ENCODE results near the gene ZNF768.
"Not testable (repeated sequence)": the region's sequence is repeated elsewhere in the genome, so short reads cannot be mapped to it uniquely, and the experiment has no call there.

The ZNF768 gene

DNA sequence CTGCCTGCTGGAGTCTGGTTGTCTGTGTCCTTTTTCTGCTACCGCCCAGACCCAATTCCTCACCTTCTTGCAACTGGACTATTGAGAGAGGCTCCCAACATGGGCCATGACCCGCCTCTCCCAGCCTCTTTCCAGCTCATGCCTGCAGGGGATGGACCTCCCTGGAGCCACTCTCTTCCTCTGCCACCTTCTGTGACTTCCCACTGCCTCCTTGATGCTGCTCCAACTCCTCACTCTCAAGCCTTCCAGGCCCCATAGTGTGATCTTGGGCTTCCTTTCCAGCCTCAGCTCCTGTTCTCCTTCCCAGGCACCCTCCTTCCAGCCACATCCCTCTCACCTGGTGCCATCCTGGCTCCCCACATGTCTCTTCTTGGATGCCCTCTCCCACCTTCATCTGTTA is 11.1 kb downstream of the ZNF768 start:
- DNase-seq (ENCODE audit: extremely low read depth in 1 of 2, low read depth in 1 of 2): no peak

GRCh38 chr16:30511509-30511908 is 14.9 kb downstream of the ZNF768 start:
- no peak for DNase-seq (ENCODE audit: extremely low read depth in 1 of 2, low read depth in 1 of 2)

DNA sequence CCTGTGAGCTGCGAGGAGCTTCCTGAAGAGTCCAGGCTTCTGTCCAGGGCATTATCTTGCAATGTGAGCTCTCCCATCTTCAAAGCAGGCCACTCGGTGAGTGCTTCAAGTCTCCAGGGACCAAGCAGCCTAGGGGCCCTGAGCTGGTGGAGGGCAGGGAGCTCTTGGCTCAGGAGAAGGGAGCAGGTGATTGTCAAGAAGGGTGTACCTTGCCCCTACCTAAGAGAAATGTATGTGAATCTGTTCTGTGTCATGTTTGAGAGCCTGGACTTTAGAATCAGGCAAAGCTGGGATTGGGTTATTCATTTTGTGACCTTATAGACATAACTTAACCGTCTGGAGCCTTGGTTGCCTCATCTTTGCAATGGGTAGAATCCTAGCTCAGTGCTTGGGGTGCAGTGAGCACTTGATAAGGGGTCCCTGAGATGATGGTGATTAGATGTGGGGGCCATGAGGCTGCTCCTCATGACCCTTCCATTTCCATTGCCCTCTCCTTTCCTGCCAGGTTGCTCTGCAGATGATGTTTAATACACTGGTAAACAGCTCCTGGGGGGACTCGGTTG is 15.9 kb downstream of the ZNF768 start:
- DNase-seq (ENCODE audit: extremely low read depth in 1 of 2, low read depth in 1 of 2): no peak

GRCh38 chr16:30509081-30509765 is 17.1 kb downstream of the ZNF768 start:
- DNase-seq (ENCODE audit: extremely low read depth in 1 of 2, low read depth in 1 of 2): no peak

- no peak for DNase-seq (ENCODE audit: extremely low read depth in 1 of 2, low read depth in 1 of 2)
Measured at GRCh38 chr16:30503403-30504296, 22.7 kb downstream of the ZNF768 start.

DNA sequence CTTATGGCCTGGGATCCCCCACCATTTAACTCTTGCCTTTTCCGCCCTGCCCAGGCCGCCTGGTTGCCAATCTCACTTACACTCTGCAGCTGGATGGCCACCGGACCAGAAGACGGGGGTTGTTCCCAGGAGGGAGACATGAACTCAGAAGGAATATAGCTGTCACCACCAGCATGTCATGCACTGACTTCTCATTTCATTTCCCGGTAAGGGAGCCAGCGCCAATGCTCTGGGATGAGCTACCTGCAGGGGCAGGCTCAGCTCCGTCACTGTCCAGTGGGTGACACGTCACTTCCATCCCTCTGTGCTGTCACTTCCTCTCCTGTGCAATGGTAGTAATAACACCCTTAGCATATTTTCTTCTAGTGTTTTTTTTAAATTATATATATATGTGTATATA is 27.1 kb downstream of the ZNF768 start:
- DNase-seq (ENCODE audit: extremely low read depth in 1 of 2, low read depth in 1 of 2): no peak

GRCh38 chr16:30494709-30495108 is 31.7 kb downstream of the ZNF768 start:
- DNase-seq (ENCODE audit: extremely low read depth in 1 of 2, low read depth in 1 of 2): no peak

DNA sequence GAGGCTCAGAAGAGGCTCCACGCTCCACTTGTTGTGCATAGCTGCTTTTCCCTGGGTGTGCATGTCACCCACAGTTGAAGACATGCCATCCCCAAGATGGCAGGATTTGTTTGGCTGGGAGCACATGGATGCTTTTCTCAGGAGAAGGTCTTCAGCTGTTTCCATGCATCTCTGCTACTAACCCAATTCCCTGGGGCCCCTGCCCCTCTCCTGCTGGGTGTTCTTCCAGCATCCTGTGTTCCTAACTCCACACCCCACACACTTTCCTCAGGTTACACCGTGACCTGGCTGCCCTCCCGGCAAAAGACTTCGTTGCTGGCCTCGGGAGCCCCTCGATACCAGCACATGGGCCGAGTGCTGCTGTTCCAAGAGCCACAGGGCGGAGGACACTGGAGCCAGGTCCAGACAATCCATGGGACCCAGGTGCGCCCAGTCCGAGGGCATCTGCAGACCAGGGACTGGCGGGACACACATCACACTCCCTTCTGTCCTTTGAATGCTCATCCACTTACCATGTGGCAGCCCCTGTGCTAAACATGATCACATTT is 32.4 kb downstream of the ZNF768 start:
- DNase-seq (ENCODE audit: extremely low read depth in 1 of 2, low read depth in 1 of 2): no peak

- no peak for DNase-seq (ENCODE audit: extremely low read depth in 1 of 2, low read depth in 1 of 2)
Measured at GRCh38 chr16:30491744-30492308, 34.5 kb downstream of the ZNF768 start.

DNA sequence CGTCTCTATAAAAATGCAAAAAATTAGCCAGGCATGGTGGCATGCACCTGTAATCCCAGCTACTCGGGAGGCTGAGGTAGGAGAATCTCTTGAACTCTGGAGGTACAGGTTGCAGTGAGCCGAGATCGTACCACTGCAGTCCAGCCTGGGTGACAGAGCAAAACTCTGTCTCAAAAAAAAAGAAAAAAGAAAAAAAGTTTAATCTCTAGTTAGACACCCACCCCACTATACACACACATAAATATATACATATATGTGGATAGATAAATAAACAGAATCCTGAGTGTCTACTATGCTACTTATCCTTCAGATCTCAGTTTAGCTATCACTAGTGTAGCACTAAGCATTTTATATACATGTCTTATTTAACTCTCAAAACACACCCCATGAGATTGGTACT is 35.1 kb downstream of the ZNF768 start:
- DNase-seq (ENCODE audit: extremely low read depth in 1 of 2, low read depth in 1 of 2): no peak

- DNase-seq (ENCODE audit: extremely low read depth in 1 of 2, low read depth in 1 of 2): no peak
Measured at GRCh38 chr16:30490210-30490609, 36.2 kb downstream of the ZNF768 start.

DNA sequence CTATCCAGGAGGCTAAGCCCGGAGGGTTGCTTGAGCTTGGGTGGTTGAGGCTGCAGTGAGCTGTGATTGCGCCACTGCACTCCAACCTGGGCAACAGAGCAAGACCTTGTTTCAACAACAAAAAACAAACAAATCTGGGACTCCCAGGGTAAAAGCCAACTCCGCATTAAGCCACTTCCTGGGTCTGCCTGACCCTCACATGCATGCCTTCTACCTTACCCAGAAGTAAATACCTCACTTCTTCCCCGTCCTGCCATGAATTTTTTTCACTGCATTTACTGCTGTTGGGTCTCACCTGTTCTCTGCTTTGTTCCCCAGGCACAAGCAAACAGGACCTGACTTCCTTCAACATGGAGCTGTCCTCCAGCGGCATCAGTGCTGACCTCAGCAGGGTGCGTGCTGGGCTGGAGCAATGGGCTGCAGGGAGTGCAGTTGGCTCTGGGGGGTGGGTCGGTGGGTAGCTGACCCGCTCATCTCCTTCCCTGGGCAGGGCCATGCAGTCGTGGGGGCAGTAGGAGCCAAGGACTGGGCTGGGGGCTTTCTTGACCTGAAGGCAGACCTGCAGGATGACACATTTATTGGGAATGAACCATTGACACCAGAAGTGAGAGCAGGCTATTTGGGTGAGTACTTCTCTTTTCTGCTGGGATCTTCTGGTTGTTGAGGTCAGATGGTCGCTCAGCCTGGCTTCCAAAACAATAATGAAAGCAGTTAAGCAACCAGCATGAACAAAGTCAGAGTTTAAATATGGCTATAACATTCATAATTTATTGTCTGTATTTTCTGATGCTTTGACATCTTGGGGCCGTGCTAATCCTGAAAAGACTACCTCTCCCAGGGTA is 37.4 kb downstream of the ZNF768 start:
- DNase-seq (ENCODE audit: extremely low read depth in 1 of 2, low read depth in 1 of 2): no peak

GRCh38 chr16:30485818-30486436 is 40.4 kb downstream of the ZNF768 start:
- DNase-seq (ENCODE audit: extremely low read depth in 1 of 2, low read depth in 1 of 2): no peak

DNA sequence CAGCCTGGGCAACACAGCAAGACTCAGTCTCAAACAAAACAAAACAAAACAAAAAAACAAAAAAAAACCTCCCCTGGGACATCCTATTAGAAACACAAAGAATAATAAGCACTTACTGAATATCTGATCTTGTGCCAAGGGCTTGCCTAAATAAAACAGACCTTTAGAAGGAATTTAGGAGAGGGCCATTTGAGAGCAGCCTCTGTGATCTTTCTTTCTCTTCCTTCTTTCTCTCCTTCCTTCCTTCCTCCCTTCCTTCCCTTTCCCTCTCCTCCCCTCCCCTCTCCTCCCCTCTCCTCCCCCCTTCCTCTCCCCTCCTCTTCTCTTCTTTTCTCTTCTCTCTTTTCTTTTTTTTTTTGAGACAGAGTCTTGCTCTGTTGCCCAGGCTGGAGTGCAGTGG is 41.5 kb downstream of the ZNF768 start:
- DNase-seq (ENCODE audit: extremely low read depth in 1 of 2, low read depth in 1 of 2): no peak

GRCh38 chr16:30482366-30482765 is 44.0 kb downstream of the ZNF768 start:
- DNase-seq (ENCODE audit: extremely low read depth in 1 of 2, low read depth in 1 of 2): no peak

DNA sequence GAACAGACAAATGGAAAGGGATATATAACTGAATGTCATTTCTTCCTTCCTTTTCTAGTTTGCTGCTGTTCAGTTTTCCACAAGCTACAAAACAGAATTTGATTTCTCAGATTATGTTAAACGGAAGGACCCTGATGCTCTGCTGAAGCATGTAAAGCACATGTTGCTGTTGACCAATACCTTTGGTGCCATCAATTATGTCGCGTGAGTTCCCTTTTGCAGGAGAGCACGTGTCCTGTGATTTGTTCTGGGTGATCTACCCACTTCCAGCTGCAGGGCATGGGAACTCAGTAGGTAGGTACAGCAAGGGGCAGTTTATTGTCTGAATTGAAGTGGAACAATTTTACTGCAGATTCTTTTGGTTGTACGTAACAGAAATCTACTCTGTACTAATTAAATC is 45.0 kb downstream of the ZNF768 start:
- DNase-seq (ENCODE audit: extremely low read depth in 1 of 2, low read depth in 1 of 2): no peak

DNA sequence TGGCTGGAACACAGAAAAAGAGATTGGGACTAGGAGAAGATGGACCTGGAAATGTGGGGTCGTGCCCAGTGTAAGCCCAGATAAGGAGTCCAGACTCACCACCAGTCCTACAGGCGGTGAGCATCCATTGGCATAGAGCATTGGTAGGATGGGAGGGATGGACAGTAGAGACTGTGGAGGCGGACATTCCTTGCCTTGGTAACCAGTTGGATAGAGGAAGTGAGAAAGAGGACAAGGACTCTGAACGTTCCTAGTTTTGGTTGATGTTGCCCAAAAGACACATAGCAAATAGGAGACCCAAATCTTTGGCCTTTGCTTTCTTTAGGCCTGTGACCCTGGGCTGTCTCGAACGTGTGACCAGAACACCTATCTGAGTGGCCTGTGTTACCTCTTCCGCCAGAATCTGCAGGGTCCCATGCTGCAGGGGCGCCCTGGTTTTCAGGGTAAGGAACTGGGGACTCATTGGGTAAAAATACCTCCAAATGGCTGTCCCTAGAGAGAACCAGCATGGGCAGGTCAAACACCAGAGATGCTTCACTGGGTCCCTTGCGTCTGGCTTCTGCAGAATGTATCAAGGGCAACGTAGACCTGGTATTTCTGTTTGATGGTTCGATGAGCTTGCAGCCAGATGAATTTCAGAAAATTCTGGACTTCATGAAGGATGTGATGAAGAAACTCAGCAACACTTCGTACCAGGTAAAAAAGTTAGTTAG is 47.4 kb downstream of the ZNF768 start:
- no peak for DNase-seq (ENCODE audit: extremely low read depth in 1 of 2, low read depth in 1 of 2)

GRCh38 chr16:30477773-30478172 is 48.6 kb downstream of the ZNF768 start:
- DNase-seq (ENCODE audit: extremely low read depth in 1 of 2, low read depth in 1 of 2): not testable (repeated sequence)

DNA sequence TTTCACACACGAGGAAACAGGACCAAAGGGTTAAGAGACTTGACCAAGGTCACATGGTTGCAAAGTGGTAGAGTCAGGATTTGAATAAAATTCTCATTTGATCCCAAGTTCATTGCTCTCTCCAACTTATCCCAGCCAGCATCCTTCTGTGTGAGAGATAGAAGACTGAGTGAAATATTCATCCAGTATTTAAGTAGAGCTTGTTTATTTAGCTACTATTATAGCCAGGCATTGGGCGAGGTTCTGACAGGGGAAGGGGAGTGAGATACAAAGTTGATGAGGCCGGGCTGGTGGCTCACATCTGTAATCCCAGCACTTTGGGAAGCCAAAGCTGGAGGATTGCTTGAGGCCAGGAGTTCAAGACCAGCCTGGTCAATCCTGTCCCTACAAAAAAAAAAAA is 49.4 kb downstream of the ZNF768 start:
- no peak for DNase-seq (ENCODE audit: extremely low read depth in 1 of 2, low read depth in 1 of 2)

Measured in activated CD8-positive, alpha-beta memory T cell treated with anti-CD3 and anti-CD28 coated beads for 1 hour (primary cell).